GM18508 (cell line): Measurements from ENCODE around the gene RIOK1.

Source experiments
- ATAC-seq: cut with Tn5 transposase; IDR thresholded peaks from one replicate; pipeline ENCODE4 v1.9.1; 2021; ENCODE audit warnings: moderate number of reproducible peaks; ENCODE audit not compliant: insufficient read depth, unreplicated experiment

RIOK1 gene

GRCh38 chr6:7406743-7407142 lies 17.1 kb downstream of the RIOK1 start:
- ATAC-seq, result no peak

GRCh38 chr6:7409740-7410139 lies 20.1 kb downstream of the RIOK1 start:
- ATAC-seq, result no peak

- ATAC-seq, result no peak
These were observed 21.2 kb downstream of the RIOK1 start for GRCh38 chr6:7410851-7411250.

- no peak for ATAC-seq
These were observed 21.7 kb downstream of the RIOK1 start for GRCh38 chr6:7411328-7411727.

GRCh38 chr6:7413151-7413823 lies 23.7 kb downstream of the RIOK1 start:
- no peak for ATAC-seq

GRCh38 chr6:7414811-7415210 lies 25.2 kb downstream of the RIOK1 start:
- ATAC-seq, result no peak

- no peak for ATAC-seq
These were observed 28.1 kb downstream of the RIOK1 start for GRCh38 chr6:7417684-7418083.

- no peak for ATAC-seq
These were observed 28.8 kb downstream of the RIOK1 start for GRCh38 chr6:7418238-7418905.

GRCh38 chr6:7419065-7419464 lies 29.5 kb downstream of the RIOK1 start:
- ATAC-seq, result no peak

GRCh38 chr6:7421066-7421465 lies 31.5 kb downstream of the RIOK1 start:
- ATAC-seq, result no peak

- ATAC-seq, result no peak
These were observed 34.5 kb downstream of the RIOK1 start for GRCh38 chr6:7424058-7424457.

GRCh38 chr6:7424967-7425807 lies 35.6 kb downstream of the RIOK1 start:
- ATAC-seq, result no peak

- ATAC-seq, result no peak
These were observed 36.2 kb downstream of the RIOK1 start for GRCh38 chr6:7425808-7426190.

- no peak for ATAC-seq
These were observed 37.0 kb downstream of the RIOK1 start for GRCh38 chr6:7426447-7427169.

GRCh38 chr6:7431313-7431673 lies 41.7 kb downstream of the RIOK1 start:
- no peak for ATAC-seq

GRCh38 chr6:7431674-7432390 lies 42.2 kb downstream of the RIOK1 start:
- no peak for ATAC-seq

- ATAC-seq, result no peak
These were observed 42.9 kb downstream of the RIOK1 start for GRCh38 chr6:7432391-7433120.

- ATAC-seq, result no peak
These were observed 43.6 kb downstream of the RIOK1 start for GRCh38 chr6:7433121-7433617.

GRCh38 chr6:7434672-7435071 lies 45.1 kb downstream of the RIOK1 start:
- no peak for ATAC-seq
